HCT116 (cell line): ENCODE data around the gene FAM163B.

Source experiments
- CTCF ChIP-seq, 3 experiments: fragments of 200-600 bp in 1 of 3; sonication (generic) in 1 of 3; IDR thresholded peaks in 2 of 3; conservative IDR thresholded peaks in 1 of 3; 2 replicates each; pipeline ENCODE4 v1.5.1; 2012 to 2017; ENCODE audit warnings: low read depth in 2 of 3, low read length in 2 of 3, antibody characterized with exemption in 1 of 3, borderline replicate concordance in 1 of 3, control low read depth in 1 of 3, mild to moderate bottlenecking in 1 of 3, mixed read lengths in 1 of 3, mixed run types in 1 of 3, moderate library complexity in 1 of 3; ENCODE audit not compliant: insufficient read depth in 1 of 3
- JUND ChIP-seq: IDR thresholded peaks from 2 replicates; pipeline ENCODE4 v1.6.1; 2012
- POLR2A ChIP-seq: IDR thresholded peaks from 2 replicates; pipeline ENCODE4 v1.7.0; 2011; ENCODE audit warnings: borderline replicate concordance; ENCODE audit not compliant: insufficient read depth, insufficient read length; ENCODE audit errors: extremely low read depth
- POLR2AphosphoS5 ChIP-seq: IDR thresholded peaks from 2 replicates; pipeline ENCODE4 v1.6.1; 2011; ENCODE audit warnings: mild to moderate bottlenecking, low read depth, low read length, moderate library complexity
- RAD21 ChIP-seq: IDR thresholded peaks from 2 replicates; pipeline ENCODE4 v1.6.1; 2012; ENCODE audit warnings: low read depth, mild to moderate bottlenecking

GRCh38 chr9:133528001-133528875, 81.0 kb downstream of the FAM163B start:
- no peak for TF ChIP-seq CTCF (IDR thresholded peaks at IDR 0.05 in 2 of 3, conservative IDR thresholded peaks at IDR 0.05 in 1 of 3; ENCODE audit: borderline replicate concordance in 1 of 3, insufficient read depth in 1 of 3, low read depth in 2 of 3, low read length in 2 of 3)
- TF ChIP-seq RAD21 = no peak
- no peak for TF ChIP-seq JUND
- no peak for TF ChIP-seq POLR2AphosphoS5
- no peak for TF ChIP-seq POLR2A
